ENCODE results near the gene ULK4. TPM values are rescaled to one million over a fixed set of nuclear protein-coding genes. Genes with fewer than 3 reads are reported as not detected.

Gene ULK4
- total and polyA plus RNA-seq, 9 of the 15 experiments (the other 6 are each of a cell fraction or from before 2014, with no cell fraction given), result 3.0 to 5.9 (median 3.5) TPM

DNA sequence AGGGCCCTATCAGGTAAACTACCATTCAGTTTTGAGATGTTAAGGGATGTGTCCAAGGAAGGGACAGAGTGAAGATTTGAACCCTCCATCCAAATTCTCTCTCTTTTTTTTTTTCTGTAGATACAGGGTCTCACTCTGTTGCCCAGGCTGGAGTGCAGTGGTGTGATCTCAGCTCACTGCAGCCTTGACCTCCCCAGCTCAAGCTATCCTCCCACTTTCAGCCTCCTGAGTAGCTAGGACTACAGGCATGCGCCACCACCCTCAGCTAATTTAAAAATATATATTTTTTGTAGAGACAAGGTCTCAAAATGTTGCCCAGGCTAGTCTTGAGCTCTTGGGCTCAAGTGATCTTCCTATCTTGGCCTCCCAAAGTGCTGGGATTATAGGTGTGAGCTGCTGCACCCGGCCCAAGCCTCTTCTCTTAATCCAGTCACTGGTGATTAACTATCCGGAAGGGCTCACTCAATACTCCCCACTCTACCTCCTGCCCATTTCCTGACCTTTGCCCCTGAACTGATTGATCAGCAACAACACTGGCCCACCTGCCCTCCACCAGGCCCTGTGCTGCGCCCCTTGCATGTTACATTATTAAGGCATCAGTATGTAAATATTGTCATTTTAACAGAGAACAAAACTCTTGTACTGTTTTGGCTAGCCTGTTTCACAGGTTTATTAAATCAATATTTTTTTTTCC is 597.9 kb downstream of the ULK4 start:
- H3K27ac ChIP-seq (ENCODE audit: extremely low read depth, low read depth, low read length), result no peak overlapping the region
- in situ Hi-C loops (cut with MboI) (no loop called here), intact Hi-C loops (cut with micrococcal nuclease) (no loop called here)
- ATAC-seq (no peak), FAIRE-seq (no peak), DNase-seq (ENCODE audit: extremely low read depth in 1 of 4, low spot score in 3 of 4) (no peak)
- no peaks in the 10 kb centered on the region for H3K79me2 ChIP-seq (ENCODE audit: control insufficient read depth, insufficient read depth, low read length)
- H2AFZ ChIP-seq (ENCODE audit: low read depth, low read length), result no peak overlapping the region
- no peak overlapping the region for H3K4me3 ChIP-seq
- H3K27me3 ChIP-seq (ENCODE audit: control insufficient read depth in 2 of 2, insufficient read depth in 2 of 2, low read length in 2 of 2), result peaks cover 0 to 3% of the 10 kb centered on the region in 2 experiments; a peak in 1 of 5 replicates
- H3K4me1 ChIP-seq (replicated peaks in 1 of 2; ENCODE audit: control insufficient read depth in 2 of 2, insufficient read depth in 2 of 2, low read length in 2 of 2), result no peaks in the 10 kb centered on the region
- H4K20me1 ChIP-seq (replicated peaks; ENCODE audit: control insufficient read depth, insufficient read depth, low read length), result no peaks in the 10 kb centered on the region
- 0% methylated on average over 4 of the region's 4 CpGs for WGBS (ENCODE audit: insufficient coverage, low coverage, missing lambda C conversion rate)
- TF ChIP-seq, protein P1, sequence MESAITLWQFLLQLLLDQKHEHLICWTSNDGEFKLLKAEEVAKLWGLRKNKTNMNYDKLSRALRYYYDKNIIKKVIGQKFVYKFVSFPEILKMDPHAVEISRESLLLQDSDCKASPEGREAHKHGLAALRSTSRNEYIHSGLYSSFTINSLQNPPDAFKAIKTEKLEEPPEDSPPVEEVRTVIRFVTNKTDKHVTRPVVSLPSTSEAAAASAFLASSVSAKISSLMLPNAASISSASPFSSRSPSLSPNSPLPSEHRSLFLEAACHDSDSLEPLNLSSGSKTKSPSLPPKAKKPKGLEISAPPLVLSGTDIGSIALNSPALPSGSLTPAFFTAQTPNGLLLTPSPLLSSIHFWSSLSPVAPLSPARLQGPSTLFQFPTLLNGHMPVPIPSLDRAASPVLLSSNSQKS (CRISPR knock-in tag; IDR thresholded peaks at IDR 0.05), result no peak
- TF ChIP-seq ZNF324 (CRISPR knock-in tag; IDR thresholded peaks at IDR 0.05) (no peak), NCOA1 (IDR thresholded peaks at IDR 0.05; ENCODE audit: low read depth) (no peak), ZNF282 (CRISPR knock-in tag; IDR thresholded peaks at IDR 0.05) (no peak), COPS2 (conservative IDR thresholded peaks at IDR 0.05) (no peak), NR2C2 (CRISPR knock-in tag; IDR thresholded peaks at IDR 0.05) (no peak), NR2C2 (tag; IDR thresholded peaks at IDR 0.05) (no peak), ZNF436 (CRISPR knock-in tag; IDR thresholded peaks at IDR 0.05) (no peak), ZBED1 (IDR thresholded peaks at IDR 0.05) (no peak)
- TF ChIP-seq, protein P2, sequence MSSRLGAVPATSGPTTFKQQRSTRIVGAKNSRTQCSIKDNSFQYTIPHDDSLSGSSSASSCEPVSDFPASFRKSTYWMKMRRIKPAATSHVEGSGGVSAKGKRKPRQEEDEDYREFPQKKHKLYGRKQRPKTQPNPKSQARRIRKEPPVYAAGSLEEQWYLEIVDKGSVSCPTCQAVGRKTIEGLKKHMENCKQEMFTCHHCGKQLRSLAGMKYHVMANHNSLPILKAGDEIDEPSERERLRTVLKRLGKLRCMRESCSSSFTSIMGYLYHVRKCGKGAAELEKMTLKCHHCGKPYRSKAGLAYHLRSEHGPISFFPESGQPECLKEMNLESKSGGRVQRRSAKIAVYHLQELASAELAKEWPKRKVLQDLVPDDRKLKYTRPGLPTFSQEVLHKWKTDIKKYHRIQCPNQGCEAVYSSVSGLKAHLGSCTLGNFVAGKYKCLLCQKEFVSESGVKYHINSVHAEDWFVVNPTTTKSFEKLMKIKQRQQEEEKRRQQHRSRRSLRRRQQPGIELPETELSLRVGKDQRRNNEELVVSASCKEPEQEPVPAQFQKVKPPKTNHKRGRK (tag; IDR thresholded peaks at IDR 0.05), result no peak
- ChIA-PET CTCF (ENCODE audit: low intra/inter-chr PET ratio) (no interaction called here), POLR2A (no interaction called here)
- H3K9ac ChIP-seq (ENCODE audit: insufficient read depth in 1 of 2, low read depth in 2 of 2, low read length in 2 of 2), result no peak overlapping the region
- BruUV-seq (replicated peaks), result no TSS peak
- no peaks in the 10 kb centered on the region for H3K36me3 ChIP-seq (ENCODE audit: control insufficient read depth, insufficient read depth, low read length)
- no peaks in the 10 kb centered on the region for H3K9me1 ChIP-seq (ENCODE audit: control insufficient read depth, insufficient read depth, low read length)
- no peaks in the 10 kb centered on the region for H3K9me3 ChIP-seq (replicated peaks; ENCODE audit: control insufficient read depth, insufficient read depth, low read depth, low read length)
- no peak overlapping the region for H3K4me2 ChIP-seq (ENCODE audit: insufficient read depth, low read length)

Measured in K562 (cell line).